ENCODE results near the gene THOC2. TPM values are rescaled to one million over a fixed set of nuclear protein-coding genes. Genes with fewer than 3 reads are reported as not detected.

Gene THOC2, protein sequence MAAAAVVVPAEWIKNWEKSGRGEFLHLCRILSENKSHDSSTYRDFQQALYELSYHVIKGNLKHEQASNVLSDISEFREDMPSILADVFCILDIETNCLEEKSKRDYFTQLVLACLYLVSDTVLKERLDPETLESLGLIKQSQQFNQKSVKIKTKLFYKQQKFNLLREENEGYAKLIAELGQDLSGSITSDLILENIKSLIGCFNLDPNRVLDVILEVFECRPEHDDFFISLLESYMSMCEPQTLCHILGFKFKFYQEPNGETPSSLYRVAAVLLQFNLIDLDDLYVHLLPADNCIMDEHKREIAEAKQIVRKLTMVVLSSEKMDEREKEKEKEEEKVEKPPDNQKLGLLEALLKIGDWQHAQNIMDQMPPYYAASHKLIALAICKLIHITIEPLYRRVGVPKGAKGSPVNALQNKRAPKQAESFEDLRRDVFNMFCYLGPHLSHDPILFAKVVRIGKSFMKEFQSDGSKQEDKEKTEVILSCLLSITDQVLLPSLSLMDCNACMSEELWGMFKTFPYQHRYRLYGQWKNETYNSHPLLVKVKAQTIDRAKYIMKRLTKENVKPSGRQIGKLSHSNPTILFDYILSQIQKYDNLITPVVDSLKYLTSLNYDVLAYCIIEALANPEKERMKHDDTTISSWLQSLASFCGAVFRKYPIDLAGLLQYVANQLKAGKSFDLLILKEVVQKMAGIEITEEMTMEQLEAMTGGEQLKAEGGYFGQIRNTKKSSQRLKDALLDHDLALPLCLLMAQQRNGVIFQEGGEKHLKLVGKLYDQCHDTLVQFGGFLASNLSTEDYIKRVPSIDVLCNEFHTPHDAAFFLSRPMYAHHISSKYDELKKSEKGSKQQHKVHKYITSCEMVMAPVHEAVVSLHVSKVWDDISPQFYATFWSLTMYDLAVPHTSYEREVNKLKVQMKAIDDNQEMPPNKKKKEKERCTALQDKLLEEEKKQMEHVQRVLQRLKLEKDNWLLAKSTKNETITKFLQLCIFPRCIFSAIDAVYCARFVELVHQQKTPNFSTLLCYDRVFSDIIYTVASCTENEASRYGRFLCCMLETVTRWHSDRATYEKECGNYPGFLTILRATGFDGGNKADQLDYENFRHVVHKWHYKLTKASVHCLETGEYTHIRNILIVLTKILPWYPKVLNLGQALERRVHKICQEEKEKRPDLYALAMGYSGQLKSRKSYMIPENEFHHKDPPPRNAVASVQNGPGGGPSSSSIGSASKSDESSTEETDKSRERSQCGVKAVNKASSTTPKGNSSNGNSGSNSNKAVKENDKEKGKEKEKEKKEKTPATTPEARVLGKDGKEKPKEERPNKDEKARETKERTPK (N-terminal part only)
- total RNA-seq, result 10 to 100 TPM; 80.7 to 87.2 TPM

DNA sequence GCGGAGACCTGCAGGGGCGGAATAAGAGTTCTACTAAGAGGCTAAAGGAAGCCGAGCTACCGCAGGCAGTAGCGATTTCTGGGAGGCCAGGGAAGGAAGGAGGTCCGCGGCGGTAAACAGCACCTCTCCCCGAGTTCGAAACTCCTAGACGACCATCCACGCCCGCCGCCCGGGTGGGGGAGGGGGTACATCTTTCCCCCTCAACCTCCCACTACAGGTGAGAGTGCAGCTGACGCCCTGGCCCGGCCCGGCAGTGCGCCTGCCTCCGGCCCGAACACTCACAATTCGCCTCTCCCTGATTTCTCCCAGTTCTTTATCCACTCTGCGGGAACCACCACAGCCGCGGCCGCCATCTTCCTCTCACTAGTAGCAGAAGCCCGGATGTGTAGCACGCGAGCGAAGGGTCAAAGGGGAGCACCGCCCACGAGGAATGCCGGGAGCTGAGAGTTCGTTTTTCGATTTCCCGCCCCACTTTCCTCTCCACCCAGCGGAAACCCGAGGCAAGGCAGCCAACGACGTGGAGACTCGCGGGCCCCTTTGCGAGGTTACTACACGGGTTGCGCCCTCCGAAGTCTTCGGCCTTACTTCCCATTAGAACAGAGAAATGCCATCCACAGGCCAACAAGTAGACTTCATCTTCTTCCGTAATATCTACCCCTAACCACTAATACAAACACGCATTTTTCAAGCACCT lies at the start of gene THOC2:
TSS of gene THOC2 (minus strand) at position 383 of the 694 bp plus-strand sequence. CDS start at position 353, 30 bp downstream.

Other genes starting within 250 kb of the THOC2 start
- 10 to 100 TPM; 48.7 to 49.4 TPM for gene XIAP, start 127.0 kb upstream of the THOC2 start, total RNA-seq
- gene STAG2, start 228.7 kb upstream of the THOC2 start, total RNA-seq, result 10 to 100 TPM; 86.8 to 98.4 TPM

Measured in activated naive CD4-positive, alpha-beta T cell treated with anti-CD3 and anti-CD28 coated beads, Interleukin-2, amount 10 ng/mL, durations not matched to agents 5 hours and 36 hours (primary cell).